ENCODE measurements around the gene AFP.

Gene AFP

DNA sequence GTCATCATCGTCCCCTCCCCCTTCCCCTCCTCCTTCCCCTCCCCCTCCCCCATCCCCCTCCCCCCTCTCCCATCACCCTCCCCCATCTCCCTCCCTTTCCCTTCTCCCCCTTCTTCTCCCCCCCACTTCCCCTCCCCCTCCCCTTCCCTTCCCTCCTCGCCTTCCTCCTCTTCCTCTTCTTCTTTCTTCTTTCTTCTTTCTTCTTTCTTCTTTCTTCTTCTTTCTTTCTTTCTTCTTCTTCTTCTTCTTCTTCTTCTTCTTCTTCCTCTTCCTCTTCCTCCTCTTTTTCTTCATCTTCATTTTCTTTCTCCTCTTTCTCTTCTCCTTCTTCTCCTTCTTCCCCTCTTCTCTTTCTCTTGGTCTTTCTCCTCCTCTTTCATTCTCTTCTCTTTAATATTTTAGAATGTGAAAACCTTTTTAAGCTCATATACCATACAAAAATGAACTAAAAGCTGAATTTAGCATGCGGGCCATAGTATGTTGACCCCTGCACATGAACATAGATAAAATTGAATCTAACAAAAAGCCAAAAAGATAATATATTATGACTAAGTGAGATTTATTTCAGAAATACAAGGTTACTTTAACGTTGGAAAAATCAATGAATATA is 25.0 kb downstream of the AFP start:
- no peak for DNase-seq (ENCODE audit: low spot score)

DNA sequence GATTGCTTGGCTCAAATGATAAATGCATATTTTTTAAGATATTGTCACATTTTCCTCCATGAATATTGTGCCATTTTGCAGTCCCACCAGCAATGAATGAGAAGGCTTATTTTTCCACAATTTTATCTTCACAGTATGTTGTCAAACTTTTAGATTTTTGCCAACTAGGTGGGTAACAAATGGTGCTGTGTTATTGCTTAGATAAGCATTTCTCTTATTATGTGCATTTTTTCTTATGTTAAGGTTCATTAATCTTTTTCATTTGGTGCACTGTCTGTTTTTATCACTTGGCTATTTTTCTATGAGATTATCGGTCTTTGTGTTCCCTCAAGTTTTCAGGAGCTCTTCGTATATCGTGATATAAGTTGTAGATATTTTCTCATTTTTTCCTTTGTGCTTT is 32.1 kb downstream of the AFP start:
- DNase-seq (ENCODE audit: low spot score), result no peak

DNA sequence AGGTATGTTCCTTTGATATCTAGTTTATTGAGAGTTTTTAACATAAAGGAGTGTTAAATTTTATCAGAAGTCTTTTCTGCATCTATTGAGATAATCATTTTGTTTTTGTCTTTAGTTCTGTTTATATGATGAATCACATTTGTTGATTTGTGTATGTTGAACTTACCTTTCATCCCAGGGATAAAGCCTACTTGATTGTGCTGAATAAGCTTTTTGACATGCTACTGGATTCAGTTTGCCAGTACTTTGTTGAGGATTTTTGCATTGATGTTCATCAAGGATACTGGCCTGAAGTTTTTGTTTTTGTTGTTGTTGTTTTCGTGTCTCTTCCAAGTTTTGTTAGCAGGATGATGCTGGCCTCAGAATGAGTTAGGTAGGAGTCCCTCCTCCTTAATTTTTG is 34.7 kb downstream of the AFP start:
- no peak for DNase-seq (ENCODE audit: low spot score)

DNA sequence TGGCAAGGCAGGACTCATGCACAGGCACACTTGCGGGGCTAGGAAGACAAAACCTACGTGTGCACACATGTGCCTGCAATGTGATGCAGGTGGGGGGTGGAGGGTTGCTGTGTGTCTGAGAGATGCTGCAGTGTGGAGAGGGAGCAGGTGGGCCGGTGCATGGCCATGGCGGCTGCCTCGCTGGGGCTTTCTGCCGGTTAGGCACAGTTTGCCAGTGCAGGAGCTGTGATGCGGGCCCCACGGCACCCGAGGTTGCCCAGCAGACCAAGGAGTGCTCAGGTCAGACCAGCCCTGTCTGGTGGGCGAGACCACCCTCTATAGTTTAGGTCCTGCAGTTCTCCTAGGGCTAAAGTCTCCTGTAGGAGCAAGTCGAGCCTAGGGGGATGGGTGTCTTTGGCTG is 41.2 kb downstream of the AFP start:
- no peak for DNase-seq (ENCODE audit: low spot score)

DNA sequence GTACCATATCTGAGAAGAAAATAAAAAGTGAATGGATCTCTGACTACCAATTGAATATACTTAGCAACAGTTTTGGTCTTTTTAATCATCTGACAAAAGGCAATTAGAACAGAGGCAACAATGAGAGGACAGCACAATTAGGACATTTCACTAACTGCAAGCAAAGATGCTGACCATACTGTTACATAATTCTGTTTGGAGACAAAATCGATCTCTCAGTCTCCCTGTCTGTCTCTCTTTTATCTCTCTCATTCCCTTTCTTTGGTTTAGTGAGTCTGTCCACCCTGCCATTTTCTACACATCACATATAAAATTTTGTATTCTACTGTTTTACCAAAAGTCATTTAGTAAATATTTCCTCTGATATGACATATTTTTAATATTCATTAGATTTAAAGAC is 43.3 kb downstream of the AFP start:
- no peak for DNase-seq (ENCODE audit: low spot score)

DNA sequence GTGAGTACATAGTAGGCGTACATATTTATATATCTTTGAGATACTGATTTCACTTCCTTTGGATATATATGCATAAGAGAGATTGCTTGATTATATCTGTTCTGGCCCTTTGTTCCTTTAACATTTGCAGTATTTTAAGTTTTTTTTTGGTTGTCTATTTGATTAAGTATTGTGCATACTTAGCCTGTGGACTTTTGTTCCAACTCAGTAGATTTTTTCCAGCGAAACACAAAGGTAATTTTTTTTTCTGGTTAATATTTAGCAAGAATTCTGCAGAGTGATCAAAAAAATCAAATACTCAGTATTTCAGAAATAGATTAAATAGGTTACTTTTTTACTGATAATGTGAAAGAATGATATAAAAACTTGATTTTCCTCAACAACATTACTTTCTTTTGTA is 45.3 kb downstream of the AFP start, which contains the start of gene AFM:
Gene AFM, plus strand, starts transcription at position 388 of the 400 bp plus-strand sequence. CDS start 31 bp downstream, outside the sequence.
- no peak for DNase-seq (ENCODE audit: low spot score)

DNA sequence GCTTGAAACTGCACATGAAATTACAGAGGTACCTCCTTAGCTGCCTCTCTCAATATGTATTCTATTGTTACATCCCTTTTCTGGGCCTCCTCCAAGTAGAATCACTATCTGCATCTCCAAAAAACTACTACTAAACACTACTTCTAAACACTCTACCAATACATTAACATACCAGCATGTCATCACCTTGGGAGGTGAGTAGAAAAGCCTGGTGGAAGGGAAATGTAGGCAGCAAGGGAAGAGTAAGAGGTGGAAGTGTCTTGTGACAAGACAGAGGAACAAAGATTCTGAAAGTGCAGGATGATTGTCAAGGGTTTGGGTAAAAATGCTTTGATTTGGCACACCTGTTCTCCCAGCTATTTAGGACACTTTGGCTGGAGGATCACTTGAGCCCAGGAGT is 49.1 kb downstream of the AFP start:
- DNase-seq (ENCODE audit: low spot score), result no peak

DNA sequence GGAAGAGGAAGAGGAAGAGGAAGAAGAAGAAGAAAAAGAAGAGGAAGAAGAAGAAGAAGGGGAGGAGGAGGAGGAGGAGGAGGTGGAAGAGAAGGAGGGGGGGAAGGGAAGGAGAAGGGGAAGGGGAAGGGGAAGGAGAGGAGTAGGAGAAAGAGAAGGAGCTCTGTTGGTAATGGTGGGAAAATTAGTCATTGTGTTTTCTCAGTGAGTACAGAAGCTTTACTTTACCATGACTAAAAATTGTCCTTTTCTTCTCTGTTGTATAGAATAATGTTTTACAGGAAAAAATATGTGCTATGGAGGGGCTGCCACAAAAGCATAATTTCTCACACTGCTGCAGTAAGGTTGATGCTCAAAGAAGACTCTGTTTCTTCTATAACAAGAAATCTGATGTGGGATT is 49.6 kb downstream of the AFP start:
- no peak for DNase-seq (ENCODE audit: low spot score)

DNA sequence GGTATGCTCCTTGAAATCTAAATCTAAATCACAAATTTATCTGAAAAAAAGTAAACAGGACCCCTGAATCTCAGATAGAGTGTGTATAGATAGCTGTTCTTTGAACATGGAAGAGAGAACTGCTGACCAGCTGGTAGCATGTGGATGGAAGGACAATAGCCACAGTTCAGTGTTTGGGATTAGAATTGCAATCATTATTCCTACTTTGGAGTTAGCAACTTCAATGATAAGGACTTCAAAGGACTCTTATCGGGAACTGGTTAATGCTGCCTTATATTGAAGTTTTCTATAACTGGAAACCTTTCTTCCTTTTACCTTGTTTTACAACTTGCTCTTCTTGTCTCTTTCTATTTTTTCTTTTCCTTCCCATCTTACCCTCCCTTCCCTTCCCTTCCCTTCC is 50.5 kb downstream of the AFP start:
- no peak for DNase-seq (ENCODE audit: low spot score)

DNA sequence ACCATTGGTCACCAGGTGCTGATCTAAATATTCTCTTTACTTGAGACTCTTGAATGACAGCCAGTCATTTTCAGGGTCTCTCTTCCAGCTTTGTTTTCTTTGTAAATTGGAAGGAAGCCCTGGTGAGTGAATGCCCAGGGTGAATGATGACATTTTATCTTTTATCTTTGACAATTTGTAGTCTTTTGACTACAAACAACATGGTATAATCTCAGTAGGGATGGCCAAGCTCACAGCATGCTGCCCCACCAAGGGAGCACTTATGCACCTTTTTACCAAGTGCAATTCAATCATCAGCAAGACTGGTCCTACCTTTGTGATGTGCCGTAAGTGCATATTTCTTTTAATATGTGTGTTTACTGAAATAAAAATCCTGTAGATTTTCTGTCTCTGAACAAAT is 51.2 kb downstream of the AFP start:
- no peak for DNase-seq (ENCODE audit: low spot score)

DNA sequence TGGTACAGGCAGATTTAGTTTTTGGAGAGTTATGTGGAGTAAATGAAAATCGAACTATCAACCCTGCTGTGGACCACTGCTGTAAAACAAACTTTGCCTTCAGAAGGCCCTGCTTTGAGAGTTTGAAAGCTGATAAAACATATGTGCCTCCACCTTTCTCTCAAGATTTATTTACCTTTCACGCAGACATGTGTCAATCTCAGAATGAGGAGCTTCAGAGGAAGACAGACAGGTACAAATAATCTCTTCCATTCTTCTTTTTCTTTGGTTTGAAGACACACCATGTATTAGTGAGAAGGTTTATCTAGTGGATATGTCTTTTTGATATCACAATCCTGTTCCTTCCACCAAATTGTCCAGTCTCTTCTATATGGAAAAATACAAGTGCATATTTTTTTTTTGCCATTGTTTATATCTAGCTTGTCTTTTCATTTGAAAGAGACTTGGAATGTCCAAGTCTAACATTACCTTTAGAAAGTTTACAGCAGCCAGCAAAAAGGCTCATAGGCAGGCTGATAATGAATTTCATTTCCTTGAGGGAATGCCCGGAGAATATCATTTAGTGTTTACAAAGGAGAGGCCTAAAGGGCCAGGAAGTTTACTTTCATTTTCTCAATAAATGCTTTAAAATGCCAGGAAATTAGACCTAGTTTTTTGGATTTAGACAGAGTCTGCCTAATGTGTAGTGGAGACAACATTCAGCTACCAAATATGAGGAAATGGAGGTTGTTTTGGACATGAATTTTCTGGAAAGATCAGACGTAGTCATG is 64.2 kb downstream of the AFP start:
- DNase-seq (ENCODE audit: low spot score), result no peak

DNA sequence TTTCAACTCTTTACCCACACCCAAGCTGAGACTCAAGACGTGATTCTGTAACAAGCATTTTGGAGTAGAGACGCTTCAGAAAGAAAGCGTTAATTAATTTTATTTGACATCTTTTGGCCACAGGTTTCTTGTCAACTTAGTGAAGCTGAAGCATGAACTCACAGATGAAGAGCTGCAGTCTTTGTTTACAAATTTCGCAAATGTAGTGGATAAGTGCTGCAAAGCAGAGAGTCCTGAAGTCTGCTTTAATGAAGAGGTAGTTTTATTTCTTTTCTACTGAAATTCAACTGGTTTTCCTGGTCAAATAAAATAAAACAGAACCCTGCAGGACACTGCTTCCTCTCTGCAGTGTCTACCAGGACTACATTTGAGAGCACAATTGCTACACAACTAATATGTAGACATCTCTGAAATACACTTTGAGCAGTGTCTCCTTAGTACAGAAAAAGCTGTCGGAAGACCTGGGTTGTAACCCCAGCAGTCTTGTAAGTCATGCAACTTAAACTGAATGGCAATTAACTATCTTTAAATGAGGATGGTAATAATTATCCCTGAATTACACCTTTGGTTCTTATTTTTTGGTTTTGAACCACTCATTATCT is 65.7 kb downstream of the AFP start:
- DNase-seq (ENCODE audit: low spot score), result no peak

DNA sequence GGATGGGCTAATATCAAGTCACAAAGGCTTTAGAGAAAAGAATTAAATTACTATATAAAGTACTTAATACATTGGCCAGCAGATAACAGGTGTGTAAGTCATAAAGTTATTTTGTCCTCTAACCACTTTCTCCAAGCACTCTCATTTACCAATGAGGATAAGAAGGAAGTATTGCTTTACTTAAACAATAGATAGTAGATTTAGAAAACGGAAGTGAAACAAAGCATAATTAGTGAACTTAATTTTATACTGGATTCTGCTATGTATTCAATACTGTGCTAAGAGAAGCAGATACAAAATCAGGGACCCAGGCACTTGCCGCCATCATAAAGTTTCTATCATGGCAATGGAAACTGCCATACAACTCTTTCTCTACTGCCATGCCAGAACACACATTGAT is 69.5 kb downstream of the AFP start:
- DNase-seq (ENCODE audit: low spot score), result no peak
